ENCODE results near the gene ZSWIM1.

The ZSWIM1 gene

GRCh38 chr20:45880988-45881788 lies at the start of gene ZSWIM1:
TSS of gene ZSWIM1 (plus strand) at chr20:45881227. CDS start at chr20:45882593, 1,366 bp downstream.
- DNase-seq, result peak; percentile 99

GRCh38 chr20:45832619-45833018 lies 48.4 kb upstream of the ZSWIM1 start:
- no peak for DNase-seq

- peak; percentile 75 for DNase-seq
Measured at GRCh38 chr20:45833030-45833882, 47.8 kb upstream of the ZSWIM1 start, which contains the start of gene SNX21. TSS of gene SNX21 (plus strand) at chr20:45833799. CDS start at chr20:45833920, 121 bp downstream.

- DNase-seq, result peak; percentile 80
Measured at GRCh38 chr20:45833883-45834796, 46.9 kb upstream of the ZSWIM1 start.

GRCh38 chr20:45834797-45835161 lies 46.2 kb upstream of the ZSWIM1 start:
- DNase-seq, result no peak

- DNase-seq, result no peak
Measured at GRCh38 chr20:45835329-45835765, 45.7 kb upstream of the ZSWIM1 start.

GRCh38 chr20:45835825-45836224 lies 45.2 kb upstream of the ZSWIM1 start:
- DNase-seq, result no peak

GRCh38 chr20:45836841-45837240 lies 44.2 kb upstream of the ZSWIM1 start:
- no peak for DNase-seq

GRCh38 chr20:45840700-45841198 lies 40.3 kb upstream of the ZSWIM1 start:
- DNase-seq, result no peak

- DNase-seq, result no peak
Measured at GRCh38 chr20:45841407-45842129, 39.5 kb upstream of the ZSWIM1 start.

- no peak for DNase-seq
Measured at GRCh38 chr20:45842169-45842812, 38.7 kb upstream of the ZSWIM1 start.

- no peak for DNase-seq
Measured at GRCh38 chr20:45843506-45843905, 37.5 kb upstream of the ZSWIM1 start.

- no peak for DNase-seq
Measured at GRCh38 chr20:45845452-45845851, 35.6 kb upstream of the ZSWIM1 start.

- DNase-seq, result no peak
Measured at GRCh38 chr20:45848421-45848820, 32.6 kb upstream of the ZSWIM1 start.

- DNase-seq, result no peak
Measured at GRCh38 chr20:45848969-45849582, 32.0 kb upstream of the ZSWIM1 start.

GRCh38 chr20:45850238-45850637 lies 30.8 kb upstream of the ZSWIM1 start:
- no peak for DNase-seq

GRCh38 chr20:45850926-45851325 lies 30.1 kb upstream of the ZSWIM1 start:
- no peak for DNase-seq

- DNase-seq, result no peak
Measured at GRCh38 chr20:45851501-45851900, 29.5 kb upstream of the ZSWIM1 start.

- no peak for DNase-seq
Measured at GRCh38 chr20:45852326-45852725, 28.7 kb upstream of the ZSWIM1 start.

GRCh38 chr20:45853484-45853883 lies 27.5 kb upstream of the ZSWIM1 start:
- no peak for DNase-seq

All from activated effector memory CD4-positive, alpha-beta T cell treated with anti-CD3 and anti-CD28 coated beads, Interleukin-2, amount 50 U/mL, for 16 hours (primary cell).